Activated CD4-positive, CD25-positive, alpha-beta regulatory T cell treated with anti-CD3 and anti-CD28 coated beads, Interleukin-2, amount 50 U/mL, for 24 hours (primary cell): ENCODE measurements around the gene NPB.
A peak's percentile ranks its signal among the peaks of the same experiment; 100 is the strongest.

ENCODE experiments used
- ATAC-seq, 2 donors: fragments of 150-1000 bp; cut with Tn5 transposase; one replicate each; pipeline ENCODE4 v1.10.0; 2021; ENCODE audit warnings: mild to moderate bottlenecking in 1 of 2, moderate library complexity in 1 of 2

Gene NPB

GRCh38 chr17:81902023-81902652 is at the start of gene NPB:
Gene NPB, plus strand, starts transcription at chr17:81902238. Its CDS starts 40 bp downstream, at chr17:81902278.
- ATAC-seq, result peak; percentile 46 to 55

- no peak for ATAC-seq
Measured at GRCh38 chr17:81854974-81855774, 46.9 kb upstream of the NPB start.

- no peak for ATAC-seq
Measured at GRCh38 chr17:81858170-81858966, 43.7 kb upstream of the NPB start.

DNA sequence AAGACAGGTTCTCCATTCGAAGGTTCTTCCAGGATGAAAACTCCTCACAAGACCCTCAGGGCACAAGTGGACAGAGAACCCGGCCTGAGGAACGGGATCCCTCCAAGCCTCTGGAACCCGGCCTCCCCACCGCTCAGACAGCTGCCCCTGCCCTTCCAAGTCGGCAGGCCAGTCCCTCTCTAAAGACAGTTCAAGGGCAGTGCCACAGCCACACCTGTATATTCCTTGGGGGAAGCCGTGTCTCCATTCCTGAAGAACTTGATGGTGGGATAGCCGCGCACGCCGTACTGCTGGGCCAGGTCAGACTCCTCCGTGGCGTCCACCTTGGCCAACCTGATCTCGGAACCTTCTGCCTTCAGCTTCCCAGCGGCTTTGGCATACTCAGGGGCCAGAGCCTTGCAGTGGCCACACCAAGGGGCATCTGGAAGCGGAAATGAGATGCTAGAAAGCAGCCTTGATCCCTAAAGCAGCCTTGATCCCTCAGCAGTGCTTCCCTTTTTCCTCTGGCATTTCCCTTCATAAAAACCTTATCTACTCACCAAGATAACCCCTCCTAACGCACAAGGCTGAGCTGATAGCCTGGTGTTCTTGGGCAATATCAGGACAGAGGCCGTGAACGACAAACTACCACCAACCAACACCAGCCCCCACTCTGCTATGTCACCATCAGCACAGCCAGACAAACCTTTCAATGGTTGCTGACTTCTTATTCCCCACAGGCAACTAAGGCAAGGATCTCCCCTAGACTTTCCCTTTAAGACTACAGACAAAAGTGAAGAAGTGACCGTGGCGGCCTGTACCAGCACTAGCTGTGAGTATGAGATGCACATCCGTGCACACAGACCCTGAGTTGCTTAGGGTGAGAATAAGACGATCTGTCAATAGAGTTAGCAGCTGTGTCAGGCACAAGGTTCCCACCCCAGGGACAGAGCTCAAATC is 42.8 kb upstream of the NPB start:
- ATAC-seq, result no peak

DNA sequence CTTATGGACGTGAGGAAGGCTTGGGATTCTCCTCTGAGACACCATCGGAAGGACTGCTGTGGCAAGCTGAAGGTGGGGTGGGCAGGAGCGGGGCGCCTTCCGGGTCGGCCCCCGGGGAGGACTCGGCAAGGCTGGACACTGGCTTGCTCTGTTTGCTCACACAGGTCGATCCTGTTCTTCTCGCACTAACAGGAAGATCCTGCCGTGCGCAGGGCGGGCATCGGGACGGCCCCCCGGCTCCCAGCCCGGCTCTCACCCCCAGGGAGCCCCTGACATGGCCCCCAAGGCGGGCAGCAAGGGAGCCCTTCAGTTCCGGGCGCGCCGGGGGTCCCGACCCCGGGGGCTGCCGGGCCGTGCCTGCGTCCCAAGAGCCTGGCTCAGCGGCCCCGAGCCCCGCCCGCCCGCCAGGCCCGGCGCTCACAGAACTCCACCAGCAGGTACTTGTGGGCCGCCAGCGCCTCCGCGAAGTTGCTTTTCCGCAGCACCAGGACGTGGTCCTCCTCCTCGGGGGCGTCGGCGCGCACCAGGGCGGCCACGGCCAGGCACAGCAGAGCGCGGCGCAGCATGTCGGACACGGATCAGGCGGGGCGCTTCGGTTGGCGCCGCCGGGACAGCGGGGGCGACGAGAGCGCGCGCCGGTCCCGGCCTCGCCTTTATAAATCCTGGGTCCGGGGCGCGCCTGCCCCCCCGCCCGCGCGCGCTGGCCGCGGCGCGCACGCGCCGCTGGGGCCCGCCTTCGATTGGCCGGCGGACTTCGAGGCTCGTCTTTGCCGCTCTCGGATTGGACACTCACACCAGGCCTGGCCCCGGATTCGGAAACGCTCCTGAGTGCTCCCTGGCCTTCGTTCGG is 41.9 kb upstream of the NPB start, which contains the start of gene P4HB:
P4HB (minus strand) TSS at position 630 of the 850 bp plus-strand sequence; CDS start at position 566, 64 bp downstream.
- no peak for ATAC-seq

DNA sequence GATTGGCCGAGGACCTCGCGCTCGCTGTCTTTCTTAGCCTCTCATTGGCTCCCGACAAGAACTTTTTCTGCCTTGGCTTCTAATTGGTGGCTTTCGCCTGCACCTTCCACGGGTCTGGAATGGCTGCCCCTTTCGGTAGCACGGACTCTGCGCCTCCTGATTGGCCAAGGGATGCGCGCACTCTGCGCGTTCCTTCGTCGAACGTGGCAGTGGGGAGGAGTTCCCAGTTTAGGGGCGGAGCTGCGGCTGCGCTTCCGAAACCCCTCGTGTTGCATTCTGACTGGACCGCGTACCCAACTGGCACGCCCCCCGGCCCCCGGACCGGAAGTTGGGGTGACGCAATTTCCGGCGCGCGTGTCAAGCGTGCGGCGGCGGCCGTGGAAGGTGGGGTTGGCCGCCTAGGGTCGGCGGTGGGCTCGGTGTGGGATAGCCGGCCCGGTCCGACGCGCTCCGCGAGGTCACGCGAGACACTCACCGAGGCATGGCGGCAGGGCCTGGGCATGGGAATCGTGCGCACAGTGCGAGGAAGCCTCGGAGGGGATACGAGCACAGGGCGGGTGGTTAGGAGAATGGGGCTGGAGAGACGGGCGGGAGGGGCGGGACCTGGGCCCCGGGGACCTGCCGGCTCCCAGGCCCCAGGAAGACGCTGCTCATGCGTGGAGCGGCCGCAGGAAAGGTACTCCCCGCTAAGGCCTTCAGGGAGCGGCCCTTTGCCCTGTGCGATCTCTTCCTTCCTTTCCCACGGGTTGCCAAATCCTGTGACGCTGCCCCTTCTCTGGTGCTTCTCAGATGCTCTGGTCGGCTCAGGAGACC is 41.1 kb upstream of the NPB start:
- ATAC-seq, result peak; percentile 90

DNA sequence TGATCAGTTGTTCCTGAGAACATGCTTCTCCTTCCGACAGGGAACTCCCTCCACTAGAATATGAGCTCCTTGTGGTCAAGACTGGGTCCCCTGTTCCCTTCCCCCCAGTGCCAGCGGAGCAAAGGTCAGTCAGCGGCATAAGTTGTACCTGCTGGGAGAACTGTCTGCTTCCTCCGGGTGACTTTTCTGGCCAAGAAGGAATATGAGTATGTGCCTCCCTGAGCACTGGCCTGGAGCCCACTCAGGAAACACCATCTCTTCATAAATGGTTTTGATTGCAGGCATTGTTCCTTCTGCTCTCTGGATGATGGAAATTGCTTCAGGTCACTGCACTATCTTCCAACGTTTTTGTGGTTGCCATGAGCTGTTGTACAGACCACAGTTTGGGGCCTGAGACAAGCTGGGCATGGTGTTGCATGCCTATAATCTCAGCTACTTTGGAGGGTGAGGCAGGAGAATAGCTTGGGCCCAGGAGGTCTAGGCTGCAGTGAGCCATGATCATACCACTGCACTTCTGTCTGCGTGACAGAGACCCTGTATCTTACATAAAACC is 38.8 kb upstream of the NPB start:
- no peak for ATAC-seq

GRCh38 chr17:81863833-81864768 is 37.9 kb upstream of the NPB start:
- no peak for ATAC-seq

DNA sequence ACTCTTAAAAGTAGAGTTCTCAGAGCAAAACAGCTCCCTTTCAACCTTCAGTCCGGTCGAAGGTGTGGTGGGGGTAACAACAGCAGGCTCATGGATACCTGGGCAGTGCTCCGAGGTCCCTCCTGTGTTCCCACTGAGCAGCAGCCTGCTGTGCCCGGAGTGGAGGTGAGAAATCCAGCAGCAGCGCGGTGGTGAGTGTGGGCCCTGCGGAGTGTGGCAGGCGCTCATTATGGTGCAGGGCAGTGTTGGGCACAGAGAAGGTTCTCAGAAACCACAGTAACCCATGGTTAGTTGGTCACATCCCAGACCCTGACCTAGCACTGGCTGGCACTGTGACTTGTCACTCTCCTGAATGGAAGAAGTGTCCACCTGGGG is 36.7 kb upstream of the NPB start:
- ATAC-seq, result no peak

GRCh38 chr17:81865733-81866439 is 36.2 kb upstream of the NPB start:
- no peak for ATAC-seq

GRCh38 chr17:81866440-81867169 is 35.4 kb upstream of the NPB start:
- no peak for ATAC-seq

DNA sequence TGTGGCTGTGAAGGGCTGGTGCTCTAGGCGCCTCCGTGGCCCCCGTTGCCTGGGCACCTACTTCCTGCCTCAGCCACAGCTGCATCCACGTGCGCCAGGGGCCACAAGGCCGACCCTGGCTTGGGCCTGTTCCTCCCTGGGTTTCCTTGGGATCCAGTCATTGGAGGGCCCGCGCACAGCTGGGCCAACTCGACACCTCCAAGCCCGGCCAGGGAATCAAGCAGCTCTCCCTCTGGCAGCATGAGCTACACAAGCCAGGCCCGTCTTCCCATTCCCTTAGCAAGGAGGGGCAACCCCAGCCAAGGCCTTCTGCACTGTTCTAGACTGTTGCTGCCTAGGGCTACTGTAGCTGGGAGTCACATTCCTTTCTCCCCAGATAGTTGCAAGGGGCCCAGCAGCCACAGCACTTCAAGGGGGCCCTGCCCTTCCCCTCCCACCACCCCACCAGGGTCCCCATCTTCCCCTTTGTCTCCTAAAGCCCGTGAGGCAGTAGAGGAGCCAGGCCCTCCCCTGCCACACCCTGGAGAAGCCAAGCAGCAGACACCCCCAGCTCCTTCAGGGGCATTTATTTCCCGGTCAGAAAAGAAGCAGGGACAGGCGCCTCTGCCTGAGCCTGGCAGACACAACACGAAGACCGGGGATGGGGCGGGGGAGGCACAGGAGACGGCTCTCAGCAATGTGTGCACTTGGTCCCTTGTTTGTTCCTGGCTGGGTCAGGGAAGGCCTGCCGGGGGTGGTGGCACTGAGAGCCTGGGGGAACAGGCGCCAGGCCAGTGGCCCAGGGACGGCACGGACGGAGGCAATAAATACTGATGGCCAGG is 34.7 kb upstream of the NPB start:
- ATAC-seq, result no peak

GRCh38 chr17:81867991-81868673 is 33.9 kb upstream of the NPB start:
- ATAC-seq, result no peak

DNA sequence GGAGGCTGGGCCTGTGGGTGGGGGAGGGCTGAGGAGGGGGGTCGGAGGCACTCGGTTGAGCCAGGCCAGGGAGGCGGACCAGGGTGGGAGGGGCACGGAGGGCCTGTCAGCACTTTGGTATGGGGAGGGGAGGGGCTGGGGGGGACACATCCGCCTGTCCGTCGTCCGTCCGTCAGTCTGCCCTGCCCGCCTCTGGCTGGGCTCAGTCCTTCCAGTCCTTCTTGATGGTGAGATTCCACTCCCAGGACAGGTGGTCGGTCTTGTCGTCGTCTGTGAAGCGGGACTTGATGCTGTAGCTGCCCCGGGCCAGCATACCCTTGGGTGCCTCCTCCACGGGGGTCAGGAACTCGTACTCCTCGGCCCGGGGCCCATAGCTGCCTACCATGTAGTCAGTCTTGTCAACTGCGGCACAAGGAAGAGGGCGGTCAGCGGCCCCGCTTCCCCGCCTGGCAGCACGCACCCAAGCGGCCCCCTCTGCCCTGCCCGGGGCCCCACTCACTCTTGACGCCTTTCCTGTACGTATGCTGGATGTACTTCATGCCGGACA is 33.3 kb upstream of the NPB start:
- ATAC-seq, result no peak
